HG02884 (cell line): ENCODE data around the gene ERC1.

Source experiments
- ATAC-seq: cut with Tn5 transposase; IDR thresholded peaks from one replicate; pipeline ENCODE4 v1.9.1; 2021; ENCODE audit warnings: mild to moderate bottlenecking, moderate library complexity; ENCODE audit not compliant: unreplicated experiment

Gene ERC1

DNA sequence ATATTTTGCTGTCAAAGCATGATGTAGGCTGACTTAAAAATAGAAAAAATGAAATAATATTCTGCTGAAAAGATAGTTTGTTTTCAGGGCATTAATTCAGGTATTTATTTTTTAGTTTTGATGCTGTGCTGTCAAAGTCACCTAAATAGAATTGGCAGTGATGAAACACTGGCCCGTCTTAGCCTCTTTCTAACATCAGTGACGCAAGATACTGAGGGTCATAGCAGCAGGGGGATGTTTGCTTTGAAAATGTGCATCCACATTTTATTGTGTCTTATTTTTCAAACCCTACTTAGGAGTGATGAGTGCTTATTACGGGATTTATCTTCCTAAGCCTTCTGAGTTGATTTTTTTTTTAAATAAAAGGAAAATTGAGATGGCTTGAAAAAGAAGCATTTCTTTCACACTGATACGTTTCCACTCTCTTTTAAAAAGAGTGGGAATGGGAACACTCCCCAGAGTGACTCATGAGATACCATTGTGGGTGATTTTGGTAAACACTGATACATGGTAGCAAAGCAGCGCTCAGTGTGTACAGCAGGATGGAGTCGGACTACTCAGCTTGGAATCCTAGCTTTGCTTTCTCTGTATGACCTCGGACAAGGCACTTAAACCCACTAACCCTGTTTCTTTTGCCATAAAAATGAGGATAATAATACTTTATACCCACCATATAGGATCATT is 290.8 kb downstream of the ERC1 start:
- ATAC-seq: no peak

GRCh38 chr12:1282670-1283315 is 291.8 kb downstream of the ERC1 start:
- no peak for ATAC-seq

DNA sequence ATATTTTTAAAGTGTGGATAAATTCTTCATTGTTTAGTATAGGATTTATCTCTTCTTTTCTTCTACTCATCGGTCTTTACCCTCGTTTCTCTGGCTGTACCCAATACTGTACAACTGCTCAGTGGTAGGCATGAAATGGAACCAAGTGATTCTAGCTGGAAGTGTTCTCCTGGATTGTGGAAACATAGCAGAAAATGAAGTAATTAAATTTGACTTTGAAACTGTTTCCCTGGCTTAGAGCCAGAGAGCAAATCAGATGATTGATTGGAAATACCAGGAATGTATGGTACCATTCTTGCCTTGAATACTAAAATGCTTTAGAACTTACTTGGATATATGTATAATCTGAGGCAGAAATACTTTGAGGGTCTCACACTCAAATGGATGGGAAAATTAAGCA is 292.3 kb downstream of the ERC1 start:
- ATAC-seq: no peak

DNA sequence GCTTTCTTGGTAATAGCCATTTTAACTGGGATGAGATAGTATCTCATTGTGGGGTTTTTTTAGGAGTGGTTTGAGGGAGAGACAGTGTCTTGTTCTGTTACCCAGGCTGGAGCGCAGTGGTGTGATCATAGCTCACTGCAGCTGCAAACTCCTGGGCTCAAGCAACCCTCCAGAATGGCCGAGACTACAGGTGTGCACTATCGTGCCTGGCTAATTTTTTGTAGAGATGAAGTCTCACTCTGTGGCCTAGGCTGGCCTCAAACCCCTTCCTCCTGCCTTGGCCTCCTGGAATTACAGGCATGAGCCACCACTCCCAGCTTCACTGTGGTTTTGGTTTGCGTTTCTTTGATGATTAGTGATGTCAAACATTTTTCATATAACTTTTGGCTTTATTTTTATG is 293.6 kb downstream of the ERC1 start:
- ATAC-seq: no peak

GRCh38 chr12:1287446-1287975 is 296.5 kb downstream of the ERC1 start:
- no peak for ATAC-seq

DNA sequence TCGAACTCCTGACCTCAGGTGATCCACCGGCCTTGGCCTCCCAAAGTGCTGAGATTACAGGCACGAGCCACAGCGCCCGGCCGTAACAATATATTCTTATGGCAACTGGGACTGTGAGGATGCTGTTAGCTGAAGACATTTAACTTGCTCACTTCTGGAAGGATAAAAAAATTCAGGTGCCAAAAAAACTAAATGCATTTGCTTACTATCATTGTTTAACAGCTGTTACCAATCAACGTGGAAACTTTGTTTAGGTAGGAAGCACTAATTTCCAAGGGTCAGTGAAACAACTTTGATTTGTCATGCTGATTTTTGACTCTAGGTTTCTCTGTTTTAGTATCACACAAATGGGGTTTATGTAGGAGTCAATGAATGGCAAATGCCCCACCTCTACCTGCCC is 297.3 kb downstream of the ERC1 start:
- ATAC-seq: no peak

DNA sequence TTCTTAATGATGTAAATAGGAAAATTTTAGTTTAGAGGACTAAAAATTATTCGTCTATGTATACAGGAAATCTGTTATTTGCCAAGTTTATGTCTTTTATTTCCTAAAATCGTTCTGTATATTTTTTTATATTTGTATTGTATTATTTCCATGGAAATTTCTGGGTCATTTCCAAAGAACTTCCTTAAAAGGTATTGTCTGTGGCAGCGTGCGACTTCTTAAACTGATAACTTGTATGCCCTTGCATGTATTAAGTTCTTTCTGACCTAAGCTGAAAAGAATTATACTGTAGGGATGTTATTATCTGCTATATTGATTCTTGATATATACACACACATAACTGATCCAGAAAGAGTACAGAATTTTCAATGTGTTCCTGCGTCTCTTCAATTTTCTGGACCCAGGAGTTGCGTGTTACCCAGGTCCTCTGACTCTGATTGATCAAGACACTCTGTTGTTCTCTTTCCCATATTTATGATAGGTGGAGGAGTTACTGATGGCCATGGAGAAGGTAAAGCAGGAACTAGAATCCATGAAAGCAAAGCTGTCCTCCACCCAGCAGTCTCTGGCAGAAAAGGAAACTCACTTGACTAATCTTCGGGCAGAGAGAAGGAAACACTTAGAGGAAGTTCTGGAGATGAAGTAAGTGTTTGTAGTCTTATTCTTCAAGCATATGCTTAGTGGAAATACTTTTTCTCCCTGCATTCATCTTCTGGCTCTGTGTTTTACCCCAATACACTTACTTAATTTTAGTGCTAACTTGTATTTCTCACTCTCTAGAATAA is 298.5 kb downstream of the ERC1 start:
- no peak for ATAC-seq

DNA sequence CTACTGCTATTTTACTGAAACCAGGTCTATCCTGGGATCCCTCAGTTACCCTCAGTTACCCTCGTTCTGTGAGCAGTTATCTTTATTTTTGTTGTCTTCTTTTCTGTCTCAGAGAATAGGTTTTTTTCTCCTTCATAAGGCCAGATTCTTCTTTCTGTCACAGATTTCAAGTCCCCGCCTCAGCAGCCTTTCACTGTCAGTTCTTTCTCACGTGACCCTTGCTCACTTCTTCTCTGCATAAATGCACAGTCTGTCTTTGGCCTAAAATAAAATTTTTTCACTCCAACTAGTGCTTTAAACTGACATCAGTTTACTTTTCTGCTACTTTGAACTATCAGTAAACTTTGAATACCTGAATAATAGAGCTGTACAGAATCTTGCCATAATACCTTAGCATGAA is 299.7 kb downstream of the ERC1 start:
- no peak for ATAC-seq

DNA sequence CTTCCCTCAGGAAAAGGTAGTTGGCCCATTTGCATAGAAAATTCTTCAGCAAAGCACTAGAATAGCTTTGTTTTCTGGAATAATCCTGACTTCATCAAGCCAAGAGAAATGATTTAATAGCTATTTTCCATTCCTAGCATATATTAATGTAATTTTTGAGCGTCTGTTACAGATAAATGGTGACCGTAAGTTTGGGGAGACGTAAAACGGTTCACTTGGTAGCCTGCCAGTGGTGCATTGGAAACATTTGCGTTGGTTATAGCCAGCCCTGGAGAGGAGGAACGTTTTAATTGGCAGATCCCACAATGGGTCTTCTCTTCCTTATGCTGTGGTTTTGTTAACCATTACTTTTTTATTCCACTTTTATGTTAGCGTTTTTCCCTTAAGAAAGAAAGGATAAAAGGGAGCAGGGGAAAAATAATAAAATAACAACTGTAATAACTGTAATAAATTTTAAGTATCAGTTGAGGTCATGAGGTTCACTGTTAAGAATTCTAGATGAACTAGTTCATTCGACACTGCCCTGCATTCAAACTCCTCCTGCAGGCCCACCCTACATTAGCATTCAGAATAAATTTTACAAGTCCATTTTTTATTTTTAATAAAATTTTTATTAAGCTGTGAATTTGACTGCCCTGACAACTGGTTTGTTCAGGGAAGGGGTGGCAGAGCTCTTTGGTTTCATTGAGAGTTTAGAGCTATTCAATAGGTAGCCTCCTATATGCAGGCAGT is 300.7 kb downstream of the ERC1 start:
- no peak for ATAC-seq

DNA sequence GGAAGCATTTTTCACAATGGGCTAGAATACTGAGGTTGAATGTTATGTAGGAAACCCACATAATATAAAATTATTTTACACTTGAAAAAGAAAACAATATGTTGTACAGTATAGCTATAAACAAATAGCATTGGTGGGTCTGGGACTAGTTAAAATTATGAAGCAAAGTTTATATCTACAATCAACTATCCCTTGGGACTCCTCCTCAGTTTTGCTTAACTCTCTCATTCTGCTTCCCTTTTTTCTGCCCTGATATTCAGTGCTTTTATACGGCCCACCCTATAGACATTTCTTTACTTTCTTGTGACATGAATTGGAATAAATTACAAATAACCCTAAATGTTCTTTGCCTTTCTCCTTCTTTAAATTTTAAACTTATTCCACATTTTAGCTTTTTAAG is 302.9 kb downstream of the ERC1 start:
- ATAC-seq: no peak

- no peak for ATAC-seq
Measured at GRCh38 chr12:1297206-1297605, 306.2 kb downstream of the ERC1 start.

DNA sequence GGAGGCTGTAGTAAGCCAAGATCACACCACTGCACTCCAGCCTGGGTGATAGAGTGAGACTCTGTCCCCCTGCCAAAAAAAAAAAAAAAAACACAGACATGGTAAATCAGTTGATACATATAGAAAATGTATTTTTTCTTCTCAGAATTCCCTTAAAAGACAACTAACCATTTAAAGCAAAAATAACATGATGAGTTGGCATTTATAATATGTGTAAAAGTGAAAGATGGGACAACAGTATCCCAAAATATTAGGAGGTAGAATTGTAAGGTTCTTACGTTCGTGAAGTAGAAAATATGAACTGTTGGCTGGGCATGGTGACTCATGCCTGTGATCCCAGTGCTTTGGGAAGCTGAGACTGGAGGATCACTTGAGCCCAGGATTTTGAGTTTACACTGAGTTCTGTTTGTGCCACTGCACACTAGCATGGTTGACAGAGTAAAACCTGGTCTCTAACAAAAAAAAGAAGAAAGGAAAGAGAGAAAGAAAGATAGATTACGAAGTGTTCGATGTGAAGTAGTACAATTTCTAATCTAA is 306.7 kb downstream of the ERC1 start:
- ATAC-seq: no peak

- ATAC-seq: no peak
Measured at GRCh38 chr12:1300460-1300859, 309.4 kb downstream of the ERC1 start.

DNA sequence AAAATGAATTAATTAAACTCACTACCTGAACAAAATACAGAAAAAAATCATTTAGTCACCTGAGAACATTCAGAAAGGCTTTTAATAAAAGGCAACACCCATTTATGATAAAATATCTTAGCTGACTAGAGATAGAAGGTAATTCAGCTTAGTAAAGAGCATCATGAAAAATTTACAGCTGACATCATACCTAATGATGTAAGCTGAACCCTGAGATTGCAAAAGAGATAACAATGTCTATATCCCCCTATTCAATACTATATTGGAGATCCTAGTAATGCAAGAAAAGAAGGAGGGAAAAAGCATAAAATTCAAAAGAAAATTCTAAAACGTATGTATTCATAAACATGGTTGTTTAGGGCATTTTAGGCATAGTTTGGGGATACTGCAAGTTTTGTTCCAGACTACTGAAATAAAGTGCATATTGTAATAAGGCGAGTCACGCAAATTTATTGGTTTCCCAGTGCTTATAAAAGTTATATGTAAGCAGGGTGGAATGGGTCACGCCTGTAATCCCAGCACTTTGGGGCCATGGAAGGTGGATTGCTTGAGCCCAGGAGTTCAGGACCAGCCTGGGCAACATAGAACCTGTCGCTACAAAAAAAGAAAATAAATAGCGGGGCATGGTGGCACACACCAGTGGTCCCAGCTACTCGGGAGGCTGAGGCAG is 311.3 kb downstream of the ERC1 start:
- no peak for ATAC-seq

DNA sequence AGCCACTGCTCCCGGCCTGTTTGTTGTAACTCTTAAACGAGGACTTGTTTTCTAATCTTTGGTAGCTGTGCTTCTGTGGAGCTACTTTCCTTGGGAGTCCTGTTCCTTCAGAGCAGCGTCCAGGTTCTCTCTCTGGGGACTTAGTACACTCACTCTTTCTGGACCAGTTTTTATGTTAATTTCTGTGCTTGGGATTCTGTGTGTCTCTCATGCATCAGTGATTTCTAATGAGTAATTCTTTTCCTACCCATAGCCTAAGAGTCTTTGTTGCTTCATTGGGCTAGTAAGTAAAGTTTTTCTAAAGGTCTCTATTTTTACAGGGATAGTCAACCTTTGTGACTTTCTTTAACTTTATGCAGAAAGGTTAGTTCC is 314.0 kb downstream of the ERC1 start:
- ATAC-seq: no peak

DNA sequence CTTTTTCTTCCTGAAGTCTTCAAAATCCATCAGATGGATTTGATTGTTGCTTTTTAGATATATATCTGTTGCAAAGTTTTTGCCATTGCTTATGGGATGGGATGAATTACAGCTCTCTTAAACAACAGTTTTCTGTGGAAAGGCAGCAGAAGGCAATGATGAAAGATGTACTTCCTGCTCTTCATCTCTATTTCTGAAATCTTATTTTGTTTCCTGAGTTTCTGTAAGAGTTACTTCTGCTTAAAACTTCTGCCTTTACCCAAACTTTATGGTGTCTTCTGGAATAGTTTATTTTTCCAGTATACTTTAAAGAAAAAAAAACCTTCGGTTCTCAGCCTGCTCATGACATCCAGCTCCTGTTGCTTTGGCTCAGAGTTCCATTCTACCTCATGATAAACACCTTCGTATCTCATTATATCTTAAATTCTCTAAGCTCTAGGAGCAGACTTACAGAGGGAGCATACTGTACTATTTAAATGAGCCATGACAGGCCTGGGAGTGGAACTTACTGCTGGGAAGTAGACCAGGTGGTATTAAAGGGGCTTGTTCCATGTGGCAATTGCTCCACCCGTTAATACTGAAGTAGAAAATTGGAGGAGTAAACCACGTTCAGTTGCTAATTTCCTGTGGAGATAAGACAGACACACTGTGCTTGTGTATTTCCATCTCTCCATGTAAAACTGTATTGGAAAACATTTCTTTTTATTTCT is 314.9 kb downstream of the ERC1 start:
- ATAC-seq: no peak

GRCh38 chr12:1306817-1307216 is 315.8 kb downstream of the ERC1 start:
- ATAC-seq: no peak

DNA sequence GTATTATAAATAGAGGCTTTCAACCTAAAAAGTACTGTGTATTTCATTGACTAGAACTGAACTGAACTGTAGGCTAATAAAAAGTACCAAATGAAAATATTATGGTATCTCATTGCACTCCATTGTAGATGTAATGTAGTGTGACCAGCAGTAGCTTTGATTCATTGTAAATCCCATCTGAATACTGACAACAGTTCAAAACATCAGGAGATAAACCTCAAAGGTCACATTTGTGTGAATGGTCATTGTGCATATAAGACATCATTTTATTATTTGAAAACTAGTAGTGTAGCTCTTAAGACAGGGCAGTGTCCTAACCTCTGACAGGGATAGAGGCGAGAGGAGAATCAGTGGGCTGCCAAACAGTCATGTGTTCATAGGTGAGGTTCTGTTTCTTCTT is 316.8 kb downstream of the ERC1 start:
- no peak for ATAC-seq

DNA sequence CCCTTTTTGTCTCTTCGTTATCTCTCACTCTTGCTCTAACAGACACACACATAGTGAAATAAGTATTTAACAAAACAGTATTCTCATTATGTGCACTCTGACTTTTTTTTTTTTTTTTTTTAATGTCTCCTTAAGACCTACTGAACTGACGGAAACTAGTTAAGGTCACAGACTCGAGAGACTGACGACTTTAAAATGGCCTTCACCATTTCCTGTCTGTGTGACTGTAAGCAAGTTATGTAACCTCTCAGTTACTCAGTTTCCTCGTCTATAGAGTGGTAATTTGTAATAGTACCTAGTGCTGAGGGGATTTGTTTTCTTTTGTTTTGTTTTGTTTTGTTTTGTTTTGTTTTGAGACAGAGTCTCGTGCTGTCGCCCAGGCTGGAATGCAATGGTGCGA is 318.6 kb downstream of the ERC1 start:
- no peak for ATAC-seq

GRCh38 chr12:1310653-1311052 is 319.6 kb downstream of the ERC1 start:
- no peak for ATAC-seq
